Stimulated activated CD8-positive, alpha-beta memory T cell treated with anti-CD3 and anti-CD28 coated beads, Interleukin-2, amount 100 ng/mL, for 1 hour (primary cell): Measurements from ENCODE around the gene FUT8.

Experiments used
- DNase-seq, 2 donors: peaks; one replicate each; pipeline ENCODE4 v3.0.0-alpha.2; 2020; ENCODE audit warnings: low read depth in 2 of 2

The FUT8 gene

GRCh38 chr14:65555358-65555757 is 142.8 kb downstream of the FUT8 start:
- no peak for DNase-seq

- DNase-seq = no peak
These were observed 145.8 kb downstream of the FUT8 start for GRCh38 chr14:65558363-65558762.

GRCh38 chr14:65560340-65561027 is 148.0 kb downstream of the FUT8 start:
- DNase-seq = no peak

- no peak for DNase-seq
These were observed 151.8 kb downstream of the FUT8 start for GRCh38 chr14:65564370-65564769.

GRCh38 chr14:65565948-65566347 is 153.4 kb downstream of the FUT8 start:
- no peak for DNase-seq

GRCh38 chr14:65566820-65567522 is 154.4 kb downstream of the FUT8 start:
- no peak for DNase-seq

- no peak for DNase-seq
These were observed 162.1 kb downstream of the FUT8 start for GRCh38 chr14:65574611-65575010.

- DNase-seq = no peak
These were observed 162.9 kb downstream of the FUT8 start for GRCh38 chr14:65575389-65575788.

- no peak for DNase-seq
These were observed 168.4 kb downstream of the FUT8 start for GRCh38 chr14:65580973-65581372.

- no peak for DNase-seq
These were observed 168.8 kb downstream of the FUT8 start for GRCh38 chr14:65581378-65581777.

- DNase-seq = no peak
These were observed 169.3 kb downstream of the FUT8 start for GRCh38 chr14:65581799-65582198.

GRCh38 chr14:65585216-65585615 is 172.7 kb downstream of the FUT8 start:
- DNase-seq = no peak

- no peak for DNase-seq
These were observed 176.1 kb downstream of the FUT8 start for GRCh38 chr14:65588426-65589140.

GRCh38 chr14:65594153-65594881 is 181.8 kb downstream of the FUT8 start:
- no peak for DNase-seq

GRCh38 chr14:65594882-65595237 is 182.3 kb downstream of the FUT8 start:
- no peak for DNase-seq

- no peak for DNase-seq
These were observed 186.8 kb downstream of the FUT8 start for GRCh38 chr14:65599375-65599774.

- no peak for DNase-seq
These were observed 188.2 kb downstream of the FUT8 start for GRCh38 chr14:65600742-65601141.

- DNase-seq = no peak
These were observed 192.0 kb downstream of the FUT8 start for GRCh38 chr14:65604535-65604934.

GRCh38 chr14:65604936-65605335 is 192.4 kb downstream of the FUT8 start:
- no peak for DNase-seq

GRCh38 chr14:65606460-65606859 is 193.9 kb downstream of the FUT8 start:
- DNase-seq = no peak

GRCh38 chr14:65613131-65613650 is 200.7 kb downstream of the FUT8 start:
- DNase-seq = no peak

- no peak for DNase-seq
These were observed 206.5 kb downstream of the FUT8 start for GRCh38 chr14:65618996-65619395.
